ENCODE results near the gene DDX51.
"Not testable (repeated sequence)": the region's sequence is repeated elsewhere in the genome, so short reads cannot be mapped to it uniquely, and the experiment has no call there.

DDX51 gene

GRCh38 chr12:132140918-132141841, 2.9 kb downstream of the DDX51 start:
- no peak for DNase-seq (ENCODE audit: low read depth)

- no peak for DNase-seq (ENCODE audit: low read depth)
Observed at GRCh38 chr12:132140501-132140900, 3.6 kb downstream of the DDX51 start.

GRCh38 chr12:132139912-132140311, 4.2 kb downstream of the DDX51 start:
- no peak for DNase-seq (ENCODE audit: low read depth)

- DNase-seq (ENCODE audit: low read depth): no peak
Observed at GRCh38 chr12:132138941-132139871, 4.9 kb downstream of the DDX51 start.

GRCh38 chr12:132137483-132138125, 6.5 kb downstream of the DDX51 start:
- no peak for DNase-seq (ENCODE audit: low read depth)

GRCh38 chr12:132136226-132136625, 7.9 kb downstream of the DDX51 start:
- DNase-seq (ENCODE audit: low read depth): not testable (repeated sequence)

GRCh38 chr12:132134653-132135183, 9.4 kb downstream of the DDX51 start:
- not testable (repeated sequence) for DNase-seq (ENCODE audit: low read depth)

GRCh38 chr12:132133952-132134652, 10.0 kb downstream of the DDX51 start:
- no peak for DNase-seq (ENCODE audit: low read depth)

GRCh38 chr12:132132609-132133430, 11.3 kb downstream of the DDX51 start:
- no peak for DNase-seq (ENCODE audit: low read depth)

GRCh38 chr12:132131952-132132351, 12.2 kb downstream of the DDX51 start:
- no peak for DNase-seq (ENCODE audit: low read depth)

GRCh38 chr12:132131229-132131628, 12.9 kb downstream of the DDX51 start:
- DNase-seq (ENCODE audit: low read depth): no peak

- no peak for DNase-seq (ENCODE audit: low read depth)
Observed at GRCh38 chr12:132130690-132131089, 13.4 kb downstream of the DDX51 start.

GRCh38 chr12:132129007-132129406, 15.1 kb downstream of the DDX51 start:
- no peak for DNase-seq (ENCODE audit: low read depth)

- DNase-seq (ENCODE audit: low read depth): no peak
Observed at GRCh38 chr12:132127041-132127440, 17.1 kb downstream of the DDX51 start.

- no peak for DNase-seq (ENCODE audit: low read depth)
Observed at GRCh38 chr12:132125736-132126135, 18.4 kb downstream of the DDX51 start.

- no peak for DNase-seq (ENCODE audit: low read depth)
Observed at GRCh38 chr12:132124766-132125425, 19.2 kb downstream of the DDX51 start.

- DNase-seq (ENCODE audit: low read depth): no peak
Observed at GRCh38 chr12:132123970-132124765, 20.0 kb downstream of the DDX51 start.

GRCh38 chr12:132121283-132121682, 22.8 kb downstream of the DDX51 start:
- no peak for DNase-seq (ENCODE audit: low read depth)

GRCh38 chr12:132118876-132119275, 25.2 kb downstream of the DDX51 start:
- no peak for DNase-seq (ENCODE audit: low read depth)

Measured in stromal cell of bone marrow (primary cell).